Kidney (tissue), 14 donors: ENCODE results near the gene SPOCK1. TPM values are rescaled to one million over a fixed set of nuclear protein-coding genes. Genes with fewer than 3 reads are reported as not detected.

Experiments used
- DNase-seq, 5 donors: peaks; one replicate each; pipeline ENCODE4 v3.0.0-alpha.2; 2013 to 2020
- FAIRE-seq: peaks from 2 replicates; lab custom pipeline; 2012; peaks lifted over from hg19 to GRCh38; lab: Jason Lieb, UNC
- H3K27ac ChIP-seq, 2 donors: one replicate each; pipeline ENCODE4 v1.7.0; 2013; ENCODE audit warnings: low read depth in 2 of 2, low read length in 2 of 2, inconsistent platforms in 1 of 2
- H3K27me3 ChIP-seq: one replicate; pipeline ENCODE4 v1.7.1; 2013; ENCODE audit warnings: low read length, inconsistent platforms; ENCODE audit not compliant: control insufficient read depth, insufficient read depth
- H3K36me3 ChIP-seq, 3 donors: one replicate each; pipeline versions ENCODE4 v1.7.0 to v1.7.1; 2013; ENCODE audit warnings: low read length in 3 of 3, control low read depth in 1 of 3, inconsistent platforms in 1 of 3; ENCODE audit not compliant: insufficient read depth in 3 of 3, control insufficient read depth in 2 of 3
- H3K4me1 ChIP-seq, 3 donors: one replicate each; pipeline versions ENCODE4 v1.7.0 to v1.7.1; 2013; ENCODE audit warnings: low read length in 3 of 3, inconsistent platforms in 1 of 3, low read depth in 1 of 3; ENCODE audit not compliant: control insufficient read depth in 2 of 3, insufficient read depth in 2 of 3
- H3K4me3 ChIP-seq, 3 donors: one replicate each; pipeline versions ENCODE4 v1.7.0 to v1.8.1; 2013; ENCODE audit warnings: low read length in 3 of 3, control low read depth in 1 of 3, inconsistent platforms in 1 of 3
- H3K9ac ChIP-seq, 3 donors: one replicate each; pipeline versions ENCODE4 v1.7.0 to v1.7.1; 2013; ENCODE audit warnings: low read length in 3 of 3, control low read depth in 1 of 3, inconsistent platforms in 1 of 3
- H3K9me3 ChIP-seq, 3 donors: one replicate each; pipeline versions ENCODE4 v1.7.0 to v1.7.1; 2013; ENCODE audit warnings: low read length in 3 of 3, control low read depth in 1 of 3, inconsistent platforms in 1 of 3; ENCODE audit not compliant: control insufficient read depth in 2 of 3, insufficient read depth in 1 of 3
- CTCF ChIP-seq: IDR thresholded peaks from 3 replicates; pipeline ENCODE4 v1.5.1; 2012; ENCODE audit warnings: mild to moderate bottlenecking, moderate library complexity, borderline replicate concordance; ENCODE audit not compliant: insufficient read depth; ENCODE audit errors: extremely low read depth
- intact Hi-C: fragments of 100-400 bp; cut with DNase I; formaldehyde crosslinking; loops from one replicate; pipeline ENCODE4 v1.11.1; 2022
- polyA plus RNA-seq: library from polyadenylated mRNA; stranded (reverse); fragments of 350-450 nt; fragmentation: Illumina TruSeq; extraction: RNeasy Lipid Tissue Mini Kit (QIAGEN cat#74804); gene quantifications from one replicate; pipeline ENCODE4 v1.2.3, GENCODE V29; 2014; ENCODE audit warnings: low read depth, low replicate concordance; ENCODE audit not compliant: insufficient read depth
- total RNA-seq: library from RNA; stranded (reverse); fragmentation: NEBNext Ultra II Directional; extraction: Animal tissue kit (Norgen Biotek cat#: 25700); gene quantifications from one replicate; pipeline ENCODE4 v1.2.1, GENCODE V29; 2021
- donor health status: control.
- donor health status: control.
- donor health status: control.
- donor health status: control.
- donor health status: control.
- donor health status: DM: yes; HTN: yes; CAD: no.
- donor health status: Normal renal cell carcinoma (clear cell type).

SPOCK1 gene
- total and polyA plus RNA-seq, 2 donors from 2014 or later, result 15.7 to 32.8 TPM

DNA sequence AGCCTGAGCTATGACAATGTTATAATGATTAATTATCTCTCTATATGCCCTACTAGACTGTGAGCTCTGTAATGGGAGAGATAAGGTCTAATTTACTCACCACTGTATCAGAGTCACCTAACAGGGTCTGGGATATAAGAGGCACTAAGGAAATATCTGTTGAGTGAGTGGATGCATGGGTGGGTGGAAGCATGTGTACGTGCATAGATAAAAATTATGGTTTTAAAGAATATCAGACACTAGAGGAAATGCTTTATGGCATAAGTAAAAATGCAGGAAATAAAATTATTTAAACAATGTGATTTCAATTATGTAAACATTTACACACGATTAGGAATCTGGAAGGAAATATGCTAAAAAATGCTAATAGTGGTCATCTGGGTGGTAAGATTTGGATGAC, 137.8 kb downstream of the SPOCK1 start:
- no peak overlapping the region for H3K4me3 ChIP-seq
- H3K4me1 ChIP-seq, result peaks cover 0 to 14% (median 7%) of the 10 kb centered on the region in 3 donors
- intact Hi-C loops, result no loop called here
- no peak overlapping the region for H3K9ac ChIP-seq
- no peaks in the 10 kb centered on the region for H3K36me3 ChIP-seq
- DNase-seq, result no peak
- no peak for TF ChIP-seq CTCF
- no peak overlapping the region for H3K27ac ChIP-seq
- no peak for FAIRE-seq
- H3K9me3 ChIP-seq, result no peaks in the 10 kb centered on the region
- H3K27me3 ChIP-seq, result no peaks in the 10 kb centered on the region

- no peak overlapping the region for H3K9ac ChIP-seq
- FAIRE-seq (no peak), DNase-seq (no peak)
- peaks cover 0 to 8% (median 4%) of the 10 kb centered on the region in 3 donors for H3K4me1 ChIP-seq
- H3K36me3 ChIP-seq, result no peaks in the 10 kb centered on the region
- no peak overlapping the region for H3K4me3 ChIP-seq
- no peak overlapping the region for H3K27ac ChIP-seq
- no peaks in the 10 kb centered on the region for H3K9me3 ChIP-seq
- H3K27me3 ChIP-seq, result no peaks in the 10 kb centered on the region
- intact Hi-C loops, result no loop called here
- TF ChIP-seq CTCF, result no peak
These were observed 138.5 kb downstream of the SPOCK1 start for GRCh38 chr5:137360607-137361006.

DNA sequence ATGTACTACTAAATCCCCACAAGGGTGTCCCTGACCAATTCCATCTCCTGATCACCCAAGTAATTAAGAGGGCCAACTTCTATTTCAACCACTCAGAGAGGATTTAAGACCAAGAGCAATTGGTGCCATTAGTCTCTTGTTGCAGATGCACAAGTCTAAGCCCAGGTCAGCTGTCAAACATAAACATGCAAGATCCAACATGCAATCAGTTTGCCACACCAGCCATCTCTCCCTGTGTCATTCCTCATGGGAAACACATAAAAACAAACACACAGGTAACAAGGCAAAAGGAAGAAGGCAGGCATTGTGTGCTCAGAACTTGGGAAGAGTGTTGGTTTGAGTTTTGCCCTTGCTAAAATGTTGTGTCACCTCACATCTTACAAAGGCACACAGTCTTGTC, 139.2 kb downstream of the SPOCK1 start:
- FAIRE-seq (no peak), DNase-seq (no peak)
- no peak overlapping the region for H3K9ac ChIP-seq
- peaks cover 0 to 3% (median 3%) of the 10 kb centered on the region in 3 donors for H3K4me1 ChIP-seq
- H3K9me3 ChIP-seq, result no peaks in the 10 kb centered on the region
- intact Hi-C loops, result no loop called here
- no peak for TF ChIP-seq CTCF
- H3K27ac ChIP-seq, result no peak overlapping the region
- no peaks in the 10 kb centered on the region for H3K27me3 ChIP-seq
- no peak overlapping the region for H3K4me3 ChIP-seq
- H3K36me3 ChIP-seq, result no peaks in the 10 kb centered on the region

DNA sequence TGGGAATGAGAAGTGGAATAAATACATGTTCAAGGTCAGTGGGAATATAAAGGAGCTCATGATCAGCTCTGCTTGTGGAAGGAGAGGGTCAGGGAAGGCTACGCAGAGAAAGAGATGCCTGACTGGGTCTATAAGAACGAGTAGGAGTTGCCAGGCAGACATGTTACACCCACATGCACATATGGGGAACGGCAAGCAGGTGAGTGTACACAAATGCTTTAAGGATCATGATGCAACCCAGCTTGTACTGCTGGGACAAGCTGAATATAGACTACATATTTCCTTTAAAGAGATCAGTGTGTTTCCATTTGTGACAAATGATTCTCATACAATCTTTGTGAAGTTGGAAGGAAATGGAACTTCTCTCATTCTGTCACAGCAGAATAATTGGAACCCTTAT, 141.7 kb downstream of the SPOCK1 start:
- no peaks in the 10 kb centered on the region for H3K36me3 ChIP-seq
- no peaks in the 10 kb centered on the region for H3K4me1 ChIP-seq
- H3K9ac ChIP-seq, result no peak overlapping the region
- TF ChIP-seq CTCF, result no peak
- intact Hi-C loops, result no loop called here
- H3K27me3 ChIP-seq, result no peaks in the 10 kb centered on the region
- H3K9me3 ChIP-seq, result no peaks in the 10 kb centered on the region
- no peak for DNase-seq
- FAIRE-seq, result no peak
- no peak overlapping the region for H3K4me3 ChIP-seq
- H3K27ac ChIP-seq, result no peak overlapping the region
